ENCODE data around the gene KCNF1.

DNA sequence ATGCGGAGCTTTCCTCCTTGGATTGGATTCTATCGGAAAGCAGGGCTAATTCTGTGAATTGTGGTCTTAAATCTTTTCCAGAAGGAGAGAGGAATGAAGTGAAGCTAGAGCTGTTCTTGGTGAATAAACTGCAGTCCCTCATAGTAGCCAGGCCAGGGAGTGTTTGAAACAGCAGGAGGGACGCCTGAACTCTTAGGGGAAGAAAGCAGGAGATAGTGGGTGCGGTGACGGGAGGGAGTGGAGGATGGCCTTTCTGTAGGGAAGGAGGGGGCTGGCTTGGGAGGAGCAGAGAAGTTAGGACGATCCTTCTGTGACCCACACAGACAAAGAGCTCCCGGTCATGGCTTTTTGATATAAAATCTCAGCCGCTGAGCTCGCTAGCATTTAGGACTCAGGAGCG lies 47.5 kb upstream of the KCNF1 start:
- TF ChIP-seq POLR2A (IDR thresholded peaks at IDR 0.05; ENCODE audit: low read depth, low read length) (no peak), POLR2AphosphoS5 (IDR thresholded peaks at IDR 0.05; ENCODE audit: low read depth, low read length) (no peak), TAF1 (IDR thresholded peaks at IDR 0.05; ENCODE audit: borderline replicate concordance, low read depth, low read length) (no peak)

Measured in GM12892 (cell line).